Measurements from ENCODE around the gene MCC. TPM values are rescaled to one million over a fixed set of nuclear protein-coding genes. Genes with fewer than 3 reads are reported as not detected.

Gene MCC
- total RNA-seq, 1 experiment from 2014 or later = 7.1 TPM

GRCh38 chr5:113519412-113519811, 31.2 kb upstream of the MCC start:
- H3K4me2 ChIP-seq (ENCODE audit: low read length) = no peak overlapping the region
- TF ChIP-seq, protein P1, sequence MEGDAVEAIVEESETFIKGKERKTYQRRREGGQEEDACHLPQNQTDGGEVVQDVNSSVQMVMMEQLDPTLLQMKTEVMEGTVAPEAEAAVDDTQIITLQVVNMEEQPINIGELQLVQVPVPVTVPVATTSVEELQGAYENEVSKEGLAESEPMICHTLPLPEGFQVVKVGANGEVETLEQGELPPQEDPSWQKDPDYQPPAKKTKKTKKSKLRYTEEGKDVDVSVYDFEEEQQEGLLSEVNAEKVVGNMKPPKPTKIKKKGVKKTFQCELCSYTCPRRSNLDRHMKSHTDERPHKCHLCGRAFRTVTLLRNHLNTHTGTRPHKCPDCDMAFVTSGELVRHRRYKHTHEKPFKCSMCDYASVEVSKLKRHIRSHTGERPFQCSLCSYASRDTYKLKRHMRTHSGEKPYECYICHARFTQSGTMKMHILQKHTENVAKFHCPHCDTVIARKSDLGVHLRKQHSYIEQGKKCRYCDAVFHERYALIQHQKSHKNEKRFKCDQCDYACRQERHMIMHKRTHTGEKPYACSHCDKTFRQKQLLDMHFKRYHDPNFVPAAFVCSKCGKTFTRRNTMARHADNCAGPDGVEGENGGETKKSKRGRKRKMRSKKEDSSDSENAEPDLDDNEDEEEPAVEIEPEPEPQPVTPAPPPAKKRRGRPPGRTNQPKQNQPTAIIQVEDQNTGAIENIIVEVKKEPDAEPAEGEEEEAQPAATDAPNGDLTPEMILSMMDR (conservative IDR thresholded peaks at IDR 0.05; ENCODE audit: low read depth, low read length) = no peak
- TF ChIP-seq EZH2 (IDR thresholded peaks at IDR 0.05; ENCODE audit: low read length, unreplicated experiment) (no peak), EZH2phosphoT487 (IDR thresholded peaks at IDR 0.05; ENCODE audit: borderline replicate concordance, low read length) (no peak)
- H4K20me1 ChIP-seq (ENCODE audit: low read length) = 0 out of 2 replicates have a peak, but pooled peaks cover 6% of the 10 kb centered on the region
- ATAC-seq = no peak
- H3K79me2 ChIP-seq (ENCODE audit: low read length) = peaks cover 50% of the 10 kb centered on the region
- H3K4me3 ChIP-seq (ENCODE audit: low read length) = no peak overlapping the region
- no peaks in the 10 kb centered on the region for H3K27me3 ChIP-seq (ENCODE audit: low read length)
- no TSS peak for BruUV-seq (replicated peaks)
- H3K36me3 ChIP-seq (ENCODE audit: low read depth, low read length) = peaks cover 8% of the 10 kb centered on the region; the same call in 1 of the 2 replicates
- ChIA-PET CTCF (no interaction called here), POLR2A (ENCODE audit: unreplicated experiment) (no interaction called here)
- H3K9ac ChIP-seq (ENCODE audit: low read length) = no peak overlapping the region
- H3F3A ChIP-seq (ENCODE audit: low read length, unreplicated experiment) = no peaks in the 10 kb centered on the region
- peaks cover 11% of the 10 kb centered on the region for H3K4me1 ChIP-seq (ENCODE audit: insufficient read depth, low read length)
- no peaks in the 10 kb centered on the region for H3K9me2 ChIP-seq (replicated peaks; ENCODE audit: low read length)
- intact Hi-C loops (cut with micrococcal nuclease) = no loop called here
- DNase-seq = no peak
- H3K9me3 ChIP-seq (ENCODE audit: low read length) = no peaks in the 10 kb centered on the region
- no peak overlapping the region for H3K27ac ChIP-seq (ENCODE audit: low read length)
- H2AFZ ChIP-seq (ENCODE audit: low read length) = no peak overlapping the region

- intact Hi-C loops (cut with micrococcal nuclease) = no loop called here
- CTCF ChIA-PET = no interaction called here
- POLR2A ChIA-PET (ENCODE audit: unreplicated experiment) = no interaction called here
- H3K9ac ChIP-seq (ENCODE audit: low read length) = no peak overlapping the region
- no peaks in the 10 kb centered on the region for H3K27me3 ChIP-seq (ENCODE audit: low read length)
- 0 out of 2 replicates have a peak, but pooled peaks cover under 1% of the 10 kb centered on the region for H4K20me1 ChIP-seq (ENCODE audit: low read length)
- DNase-seq (no peak), ATAC-seq (no peak)
- H3K36me3 ChIP-seq (ENCODE audit: low read depth, low read length) = peaks cover 8% of the 10 kb centered on the region; the same call in 1 of the 2 replicates
- H3K4me3 ChIP-seq (ENCODE audit: low read length) = no peak overlapping the region
- no peak overlapping the region for H3K4me2 ChIP-seq (ENCODE audit: low read length)
- no peaks in the 10 kb centered on the region for H3K9me3 ChIP-seq (ENCODE audit: low read length)
- H3K27ac ChIP-seq (ENCODE audit: low read length) = no peak overlapping the region
- H3F3A ChIP-seq (ENCODE audit: low read length, unreplicated experiment) = no peaks in the 10 kb centered on the region
- TF ChIP-seq EZH2 (IDR thresholded peaks at IDR 0.05; ENCODE audit: low read length, unreplicated experiment) (no peak), EZH2phosphoT487 (IDR thresholded peaks at IDR 0.05; ENCODE audit: borderline replicate concordance, low read length) (no peak)
- TF ChIP-seq, protein P1 (conservative IDR thresholded peaks at IDR 0.05; ENCODE audit: low read depth, low read length) = no peak
- BruUV-seq (replicated peaks) = no TSS peak
- H3K9me2 ChIP-seq (replicated peaks; ENCODE audit: low read length) = no peaks in the 10 kb centered on the region
- H2AFZ ChIP-seq (ENCODE audit: low read length) = no peak overlapping the region
- peaks cover 11% of the 10 kb centered on the region for H3K4me1 ChIP-seq (ENCODE audit: insufficient read depth, low read length)
- H3K79me2 ChIP-seq (ENCODE audit: low read length) = peaks cover 55% of the 10 kb centered on the region
Observed at GRCh38 chr5:113518884-113519283, 30.6 kb upstream of the MCC start.

GRCh38 chr5:113514289-113514635, 26.0 kb upstream of the MCC start:
- Histone ChIP-seq H3K9me2 (replicated peaks; ENCODE audit: low read length) (no peaks in the 10 kb centered on the region), H4K20me1 (ENCODE audit: low read length) (no peaks in the 10 kb centered on the region), H3K4me3 (ENCODE audit: low read length) (peak overlapping the region; percentile 81), H3K4me2 (ENCODE audit: low read length) (peak overlapping the region; percentile 97), H3K27me3 (ENCODE audit: low read length) (no peaks in the 10 kb centered on the region), H3K79me2 (ENCODE audit: low read length) (peaks cover 35% of the 10 kb centered on the region), H3K36me3 (ENCODE audit: low read depth, low read length) (peaks cover 3% of the 10 kb centered on the region; the same call in 1 of the 2 replicates), H3F3A (ENCODE audit: low read length, unreplicated experiment) (no peaks in the 10 kb centered on the region), H3K27ac (ENCODE audit: low read length) (no peak overlapping the region), H3K4me1 (ENCODE audit: insufficient read depth, low read length) (peaks cover 15% of the 10 kb centered on the region), H2AFZ (ENCODE audit: low read length) (peak overlapping the region; percentile 89), H3K9me3 (ENCODE audit: low read length) (no peaks in the 10 kb centered on the region), H3K9ac (ENCODE audit: low read length) (peak overlapping the region; percentile 89)
- CTCF ChIA-PET = no interaction called here
- no peak for ATAC-seq
- BruUV-seq (replicated peaks) = no TSS peak
- POLR2A ChIA-PET (ENCODE audit: unreplicated experiment) = no interaction called here
- DNase-seq = no peak
- intact Hi-C loops (cut with micrococcal nuclease) = no loop called here
- TF ChIP-seq EZH2phosphoT487 (IDR thresholded peaks at IDR 0.05; ENCODE audit: borderline replicate concordance, low read length) (no peak), EZH2 (IDR thresholded peaks at IDR 0.05; ENCODE audit: low read length, unreplicated experiment) (no peak)
- TF ChIP-seq, protein P1 (conservative IDR thresholded peaks at IDR 0.05; ENCODE audit: low read depth, low read length) = no peak

All from PC-3 (cell line).